Fibroblast of mammary gland (primary cell): ENCODE data around the gene GNAZ.

Experiments
- DNase-seq: peaks from one replicate; pipeline ENCODE4 v3.0.0-alpha.2; 2010; ENCODE audit warnings: low read depth
- H3K4me3 ChIP-seq: 2 replicates; pipeline ENCODE4 v1.5.1; 2011; ENCODE audit warnings: low read depth, mild to moderate bottlenecking, low read length, moderate library complexity; ENCODE audit not compliant: control insufficient read depth
- TF ChIP-seq, protein P1 (sequence below): conservative IDR thresholded peaks from 2 replicates; pipeline ENCODE4 v1.5.1; 2011; ENCODE audit warnings: low read depth, low read length, inconsistent platforms; ENCODE audit not compliant: control insufficient read depth, insufficient read depth

Gene GNAZ

DNA sequence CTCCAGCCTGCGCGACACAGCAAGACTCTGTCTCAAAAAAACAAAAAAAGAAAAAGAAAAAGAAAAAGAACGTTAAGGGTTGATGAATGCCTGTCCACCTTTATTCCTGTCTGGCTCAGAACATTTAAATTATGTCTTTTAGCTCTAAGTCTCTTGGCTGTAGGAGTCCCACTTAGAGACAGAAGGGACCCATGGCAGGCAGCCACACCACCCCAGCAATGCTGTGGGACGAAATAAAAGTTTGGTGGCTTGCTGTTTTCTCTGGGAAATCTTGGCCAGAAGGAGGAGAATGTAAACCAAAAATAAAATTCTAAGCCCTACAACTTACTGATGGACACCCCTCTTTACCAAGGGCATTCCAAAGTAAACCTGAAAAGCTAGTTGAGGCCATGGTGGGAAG, 38.9 kb upstream of the GNAZ start:
- TF ChIP-seq, protein P1, sequence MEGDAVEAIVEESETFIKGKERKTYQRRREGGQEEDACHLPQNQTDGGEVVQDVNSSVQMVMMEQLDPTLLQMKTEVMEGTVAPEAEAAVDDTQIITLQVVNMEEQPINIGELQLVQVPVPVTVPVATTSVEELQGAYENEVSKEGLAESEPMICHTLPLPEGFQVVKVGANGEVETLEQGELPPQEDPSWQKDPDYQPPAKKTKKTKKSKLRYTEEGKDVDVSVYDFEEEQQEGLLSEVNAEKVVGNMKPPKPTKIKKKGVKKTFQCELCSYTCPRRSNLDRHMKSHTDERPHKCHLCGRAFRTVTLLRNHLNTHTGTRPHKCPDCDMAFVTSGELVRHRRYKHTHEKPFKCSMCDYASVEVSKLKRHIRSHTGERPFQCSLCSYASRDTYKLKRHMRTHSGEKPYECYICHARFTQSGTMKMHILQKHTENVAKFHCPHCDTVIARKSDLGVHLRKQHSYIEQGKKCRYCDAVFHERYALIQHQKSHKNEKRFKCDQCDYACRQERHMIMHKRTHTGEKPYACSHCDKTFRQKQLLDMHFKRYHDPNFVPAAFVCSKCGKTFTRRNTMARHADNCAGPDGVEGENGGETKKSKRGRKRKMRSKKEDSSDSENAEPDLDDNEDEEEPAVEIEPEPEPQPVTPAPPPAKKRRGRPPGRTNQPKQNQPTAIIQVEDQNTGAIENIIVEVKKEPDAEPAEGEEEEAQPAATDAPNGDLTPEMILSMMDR: no peak
- no peak for DNase-seq
- no peak overlapping the region for H3K4me3 ChIP-seq

DNA sequence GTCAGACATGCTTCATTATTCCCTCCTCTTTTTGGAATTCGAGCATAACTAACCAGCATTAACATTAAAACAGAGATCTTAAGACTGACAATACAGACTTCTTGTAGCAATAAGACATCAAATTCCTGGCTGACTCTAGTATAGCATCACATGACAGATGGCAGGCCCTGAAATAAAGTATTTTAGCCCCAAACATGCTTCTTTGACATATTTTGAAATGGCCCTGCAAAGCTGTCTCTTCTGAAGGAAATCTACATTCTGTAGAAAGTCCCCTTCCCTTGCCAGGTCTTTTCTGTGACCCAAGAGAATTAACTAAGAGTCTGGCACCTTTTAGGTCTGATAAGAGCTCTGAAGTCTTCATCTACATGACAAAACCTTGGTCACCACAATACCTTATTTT, 38.5 kb upstream of the GNAZ start:
- no peak for DNase-seq
- no peak overlapping the region for H3K4me3 ChIP-seq
- TF ChIP-seq, protein P1: no peak

DNA sequence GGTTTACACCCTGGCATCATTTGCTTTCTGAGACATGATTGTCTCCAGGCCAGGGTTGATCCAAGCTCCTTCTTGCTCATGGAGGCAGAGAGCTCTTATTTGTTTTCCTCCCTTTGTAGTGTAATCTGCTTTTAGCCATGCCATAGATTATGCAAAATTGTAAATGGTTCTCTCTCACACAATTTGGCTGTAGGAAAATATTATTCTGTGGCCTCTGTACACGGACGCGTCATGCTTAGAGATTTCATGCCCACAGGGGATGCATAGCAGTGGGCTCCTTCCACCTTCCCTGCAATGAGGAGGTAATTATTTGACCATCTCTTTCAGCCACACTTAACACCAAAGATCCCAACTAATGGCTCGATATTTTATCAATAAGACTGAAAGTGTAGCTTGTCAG, 37.7 kb upstream of the GNAZ start:
- H3K4me3 ChIP-seq: no peak overlapping the region
- TF ChIP-seq, protein P1: no peak
- DNase-seq: no peak

DNA sequence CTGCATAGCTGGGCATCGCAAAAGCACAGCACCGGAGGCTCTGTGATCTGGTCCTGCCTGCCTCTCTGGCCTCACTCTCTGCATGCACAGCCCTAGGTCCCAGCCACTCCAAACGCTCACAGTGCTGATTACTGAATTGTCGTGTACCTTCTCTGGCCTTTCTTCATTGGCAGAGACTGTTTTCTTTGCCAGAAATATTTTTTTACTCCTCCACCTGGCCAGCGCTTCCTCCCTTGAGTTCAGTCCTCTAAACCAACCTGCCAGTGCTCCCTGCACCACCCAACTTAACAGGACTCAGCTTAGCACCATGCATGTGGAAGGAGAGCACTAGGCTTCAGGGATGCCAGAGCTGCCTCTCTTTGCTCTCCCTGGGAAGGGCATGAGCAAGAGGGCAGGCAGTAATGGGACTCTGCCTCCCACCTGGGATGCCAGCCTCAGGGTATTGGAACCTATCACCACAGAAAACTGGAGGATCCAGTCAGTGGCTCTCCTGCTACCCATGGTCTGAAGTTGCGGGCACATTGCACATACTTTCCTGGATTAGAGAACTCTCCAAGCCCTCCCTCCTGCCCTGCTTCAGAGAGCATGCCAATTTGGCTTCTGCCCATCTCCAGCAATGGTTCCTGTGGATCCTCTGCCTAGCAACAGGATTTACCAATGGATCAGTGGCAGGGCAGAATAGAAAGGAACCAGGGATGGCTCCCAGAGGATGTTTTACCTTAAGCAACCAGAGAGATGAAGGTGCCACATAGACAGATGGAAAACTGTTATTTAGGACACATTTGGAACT, 37.0 kb upstream of the GNAZ start:
- no peak for DNase-seq
- no peak overlapping the region for H3K4me3 ChIP-seq
- TF ChIP-seq, protein P1: no peak

DNA sequence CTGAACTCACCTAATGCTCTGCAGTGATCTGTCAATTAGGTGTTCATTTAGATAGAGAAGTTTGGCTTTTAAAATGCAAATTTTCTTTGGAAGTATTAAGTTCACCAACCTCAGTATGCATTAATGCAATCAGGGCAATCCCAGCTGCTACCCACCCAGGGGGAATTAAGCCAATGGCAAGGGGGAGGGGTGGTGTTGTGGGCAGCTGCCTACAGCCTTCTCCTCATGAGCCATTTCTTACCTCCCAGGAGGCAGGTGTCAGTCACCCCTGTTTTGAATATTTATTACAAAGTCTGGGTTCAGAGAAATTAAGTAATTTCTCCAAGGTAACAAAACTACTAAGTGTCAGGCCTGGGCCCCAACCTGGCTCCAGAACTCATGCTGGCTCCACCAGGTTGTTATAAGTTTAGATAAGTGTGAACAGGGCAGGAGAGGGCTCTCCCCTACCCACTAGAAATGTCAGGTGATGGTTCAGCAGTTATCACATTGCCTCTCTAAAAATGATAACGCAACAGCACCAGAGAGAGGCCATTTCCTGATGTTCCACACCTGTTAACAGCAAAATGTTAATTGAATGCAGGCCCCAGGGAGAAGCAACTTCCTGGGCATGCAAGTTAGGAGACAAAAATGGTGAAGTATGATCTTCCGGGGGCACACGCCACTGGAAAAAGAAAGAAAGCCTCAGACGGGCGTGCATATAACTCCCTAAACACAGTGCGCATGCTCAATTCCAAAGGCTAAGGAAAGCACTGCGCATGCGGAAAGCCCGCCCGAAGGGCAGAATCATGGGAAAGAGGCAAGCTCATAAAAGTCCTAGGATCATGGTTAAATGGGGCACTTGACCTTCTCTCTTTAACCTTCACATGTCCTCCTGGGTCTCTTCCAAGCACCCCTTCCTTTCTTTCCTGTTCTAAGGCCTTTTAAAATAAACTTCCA, 35.4 kb upstream of the GNAZ start:
- no peak overlapping the region for H3K4me3 ChIP-seq
- DNase-seq: no peak
- TF ChIP-seq, protein P1: no peak

DNA sequence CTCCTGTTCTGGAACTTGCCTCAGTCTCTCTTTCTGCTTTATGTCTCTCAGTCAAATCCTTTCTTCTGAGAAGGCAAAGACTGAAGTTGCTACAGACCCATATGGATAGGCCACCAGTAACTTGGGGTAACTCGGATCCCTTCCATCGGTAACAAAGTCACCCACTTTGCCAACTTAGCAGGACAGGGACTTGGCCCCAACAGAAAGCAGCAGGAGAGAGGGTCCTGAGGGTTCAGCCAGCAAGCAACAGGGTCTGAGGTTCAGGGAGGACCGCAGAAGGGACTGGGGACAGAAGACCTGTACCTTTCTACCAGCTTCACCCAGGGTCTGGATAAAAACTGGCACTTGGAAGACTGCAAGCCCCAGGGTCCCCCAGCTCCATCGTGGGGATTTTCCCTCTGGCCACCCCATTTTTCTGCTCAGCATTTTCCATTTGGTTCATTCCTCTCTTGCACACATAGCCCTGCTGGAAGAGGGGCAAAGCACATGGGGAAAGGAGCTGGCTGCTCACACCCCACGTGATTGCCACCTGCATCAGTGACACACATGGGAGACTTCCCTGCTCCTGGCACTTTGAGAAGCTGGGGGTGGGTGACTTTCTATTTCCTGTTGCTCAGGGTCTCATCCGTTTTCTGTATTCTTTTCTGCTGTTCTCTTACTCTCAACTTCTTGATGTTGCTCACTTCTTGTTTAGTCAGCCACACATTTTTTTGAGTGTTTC, 34.6 kb upstream of the GNAZ start:
- TF ChIP-seq, protein P1: no peak
- no peak overlapping the region for H3K4me3 ChIP-seq
- no peak for DNase-seq
